GM19372 (cell line): Measurements from ENCODE around the gene CD164.

ENCODE experiments used
- ATAC-seq: cut with Tn5 transposase; IDR thresholded peaks from one replicate; pipeline ENCODE4 v1.9.1; 2021; ENCODE audit warnings: mild to moderate bottlenecking, low read depth, moderate library complexity; ENCODE audit not compliant: unreplicated experiment

The CD164 gene

DNA sequence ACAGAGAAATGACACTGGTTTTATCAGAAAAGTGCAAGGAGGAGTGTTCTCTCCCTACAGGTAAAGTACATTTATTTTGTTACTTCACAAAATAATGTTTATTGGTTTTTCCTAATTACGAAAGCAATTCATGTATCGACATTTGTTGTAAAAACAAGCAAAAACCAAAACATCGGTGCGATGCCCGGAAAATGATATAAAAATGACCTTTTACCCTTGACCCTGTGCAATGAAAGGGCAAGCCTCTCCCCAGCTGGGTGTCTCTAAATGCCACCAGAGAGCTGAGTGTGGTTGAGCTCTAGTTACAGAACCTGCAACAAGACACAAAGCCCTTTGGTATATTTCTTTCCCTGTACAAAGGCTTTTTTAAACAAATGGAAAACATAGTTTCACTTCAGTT is 65.4 kb downstream of the CD164 start:
- ATAC-seq = no peak
